Ishikawa (cell line): ENCODE data around the gene EXT2.

Source experiments
- CEBPB ChIP-seq: IDR thresholded peaks from 2 replicates; pipeline ENCODE4 v1.6.1; 2012
- CREB1 ChIP-seq: IDR thresholded peaks from 2 replicates; pipeline ENCODE4 v1.6.1; 2012; ENCODE audit warnings: low read depth
- EGR1 ChIP-seq: IDR thresholded peaks from 2 replicates; pipeline ENCODE4 v1.6.1; 2012
- EP300 ChIP-seq: IDR thresholded peaks from 2 replicates; pipeline ENCODE4 v1.6.1; 2012; ENCODE audit warnings: borderline replicate concordance
- FOXM1 ChIP-seq: IDR thresholded peaks from 2 replicates; pipeline ENCODE4 v1.6.1; 2012; ENCODE audit warnings: low read depth, borderline replicate concordance
- NFIC ChIP-seq: IDR thresholded peaks from 2 replicates; pipeline ENCODE4 v1.6.1; 2012
- RAD21 ChIP-seq: IDR thresholded peaks from 2 replicates; pipeline ENCODE4 v1.6.1; 2012; ENCODE audit warnings: low read depth
- TCF12 ChIP-seq: IDR thresholded peaks from 2 replicates; pipeline ENCODE4 v1.6.1; 2012; ENCODE audit warnings: low read depth
- TEAD4 ChIP-seq: IDR thresholded peaks from 2 replicates; pipeline ENCODE4 v1.6.1; 2012
- YY1 ChIP-seq: IDR thresholded peaks from 2 replicates; pipeline ENCODE4 v1.6.1; 2012; ENCODE audit warnings: low read depth
- ZBTB7A ChIP-seq: IDR thresholded peaks from 2 replicates; pipeline ENCODE4 v1.6.1; 2012; ENCODE audit warnings: low read depth
- TF ChIP-seq, protein P1 (sequence below): IDR thresholded peaks from 2 replicates; pipeline ENCODE4 v1.6.1; 2012; ENCODE audit warnings: low read depth, mild to moderate bottlenecking
- TF ChIP-seq, protein P2 (sequence below): IDR thresholded peaks from 2 replicates; pipeline ENCODE4 v1.6.1; 2012
- TF ChIP-seq, protein P3 (sequence below): IDR thresholded peaks from 2 replicates; pipeline ENCODE4 v1.6.1; 2012

The EXT2 gene

DNA sequence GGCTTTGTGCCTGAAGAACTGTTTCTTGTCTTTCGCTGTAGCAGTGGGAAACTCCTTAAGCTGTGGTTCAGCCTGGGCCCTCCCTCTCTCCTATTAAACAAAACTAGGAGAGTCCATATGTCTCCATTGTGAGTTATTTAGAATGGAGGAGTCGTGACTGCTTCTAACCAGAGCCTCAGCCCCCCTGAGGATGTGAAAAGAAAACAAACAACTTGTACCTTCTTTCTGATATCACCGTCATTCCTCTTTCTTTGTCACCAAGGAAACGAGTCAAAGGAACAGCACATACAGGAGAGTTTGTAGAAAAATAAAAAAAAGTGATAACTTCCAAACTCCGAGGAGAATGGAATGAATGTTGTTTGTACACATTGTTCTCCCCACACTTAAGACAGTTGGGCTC lies 11.6 kb upstream of the EXT2 start:
- TF ChIP-seq TCF12 (no peak), CEBPB (no peak), CREB1 (no peak), EGR1 (no peak), ZBTB7A (no peak), FOXM1 (no peak)
- TF ChIP-seq, protein P1, sequence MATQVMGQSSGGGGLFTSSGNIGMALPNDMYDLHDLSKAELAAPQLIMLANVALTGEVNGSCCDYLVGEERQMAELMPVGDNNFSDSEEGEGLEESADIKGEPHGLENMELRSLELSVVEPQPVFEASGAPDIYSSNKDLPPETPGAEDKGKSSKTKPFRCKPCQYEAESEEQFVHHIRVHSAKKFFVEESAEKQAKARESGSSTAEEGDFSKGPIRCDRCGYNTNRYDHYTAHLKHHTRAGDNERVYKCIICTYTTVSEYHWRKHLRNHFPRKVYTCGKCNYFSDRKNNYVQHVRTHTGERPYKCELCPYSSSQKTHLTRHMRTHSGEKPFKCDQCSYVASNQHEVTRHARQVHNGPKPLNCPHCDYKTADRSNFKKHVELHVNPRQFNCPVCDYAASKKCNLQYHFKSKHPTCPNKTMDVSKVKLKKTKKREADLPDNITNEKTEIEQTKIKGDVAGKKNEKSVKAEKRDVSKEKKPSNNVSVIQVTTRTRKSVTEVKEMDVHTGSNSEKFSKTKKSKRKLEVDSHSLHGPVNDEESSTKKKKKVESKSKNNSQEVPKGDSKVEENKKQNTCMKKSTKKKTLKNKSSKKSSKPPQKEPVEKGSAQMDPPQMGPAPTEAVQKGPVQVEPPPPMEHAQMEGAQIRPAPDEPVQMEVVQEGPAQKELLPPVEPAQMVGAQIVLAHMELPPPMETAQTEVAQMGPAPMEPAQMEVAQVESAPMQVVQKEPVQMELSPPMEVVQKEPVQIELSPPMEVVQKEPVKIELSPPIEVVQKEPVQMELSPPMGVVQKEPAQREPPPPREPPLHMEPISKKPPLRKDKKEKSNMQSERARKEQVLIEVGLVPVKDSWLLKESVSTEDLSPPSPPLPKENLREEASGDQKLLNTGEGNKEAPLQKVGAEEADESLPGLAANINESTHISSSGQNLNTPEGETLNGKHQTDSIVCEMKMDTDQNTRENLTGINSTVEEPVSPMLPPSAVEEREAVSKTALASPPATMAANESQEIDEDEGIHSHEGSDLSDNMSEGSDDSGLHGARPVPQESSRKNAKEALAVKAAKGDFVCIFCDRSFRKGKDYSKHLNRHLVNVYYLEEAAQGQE: no peak
- TF ChIP-seq, protein P2, sequence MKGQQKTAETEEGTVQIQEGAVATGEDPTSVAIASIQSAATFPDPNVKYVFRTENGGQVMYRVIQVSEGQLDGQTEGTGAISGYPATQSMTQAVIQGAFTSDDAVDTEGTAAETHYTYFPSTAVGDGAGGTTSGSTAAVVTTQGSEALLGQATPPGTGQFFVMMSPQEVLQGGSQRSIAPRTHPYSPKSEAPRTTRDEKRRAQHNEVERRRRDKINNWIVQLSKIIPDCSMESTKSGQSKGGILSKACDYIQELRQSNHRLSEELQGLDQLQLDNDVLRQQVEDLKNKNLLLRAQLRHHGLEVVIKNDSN: no peak
- TF ChIP-seq, protein P3, sequence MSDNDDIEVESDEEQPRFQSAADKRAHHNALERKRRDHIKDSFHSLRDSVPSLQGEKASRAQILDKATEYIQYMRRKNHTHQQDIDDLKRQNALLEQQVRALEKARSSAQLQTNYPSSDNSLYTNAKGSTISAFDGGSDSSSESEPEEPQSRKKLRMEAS: no peak

DNA sequence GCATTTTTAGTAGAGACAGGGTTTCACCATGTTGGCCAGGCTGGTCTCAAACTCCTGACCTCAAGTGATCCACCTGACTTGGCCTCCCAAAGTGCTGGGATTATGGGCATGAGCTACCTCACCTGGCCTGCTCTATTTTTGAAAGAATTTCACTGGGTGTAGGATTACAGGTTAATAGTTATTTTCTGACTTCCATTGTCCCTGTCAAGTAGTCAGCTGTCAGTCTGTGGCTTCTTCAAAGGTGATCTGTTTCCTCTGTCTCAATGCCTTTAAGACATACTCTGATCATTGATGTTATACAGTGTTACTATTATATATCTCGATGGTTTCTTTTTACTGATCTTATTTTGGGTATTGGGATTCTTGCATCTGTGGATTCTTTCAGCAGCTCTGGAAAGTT lies 10.1 kb upstream of the EXT2 start:
- TF ChIP-seq YY1 (no peak), ZBTB7A (no peak), FOXM1 (no peak)
- TF ChIP-seq, protein P2: no peak
- TF ChIP-seq, protein P3: no peak

DNA sequence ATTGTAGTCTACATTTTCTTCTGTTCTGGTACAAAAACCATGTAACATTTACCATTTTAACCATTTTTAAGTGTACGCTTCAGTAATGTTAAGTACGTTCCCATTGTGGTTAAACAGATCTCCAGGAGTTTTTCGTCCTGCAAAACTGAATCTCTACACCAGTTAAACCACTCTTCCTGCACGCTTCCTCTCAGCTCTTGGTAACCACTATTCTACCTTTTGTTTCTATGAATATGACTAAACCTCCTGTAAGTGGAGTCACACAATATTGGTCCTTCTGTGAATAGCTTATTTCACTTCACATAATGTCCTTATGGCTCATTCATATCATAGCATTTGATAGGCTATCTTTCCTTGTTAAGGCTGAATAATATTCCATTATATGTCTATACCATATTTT lies 7.1 kb upstream of the EXT2 start:
- TF ChIP-seq YY1: no peak
- TF ChIP-seq CREB1: no peak
- TF ChIP-seq CEBPB: no peak
- TF ChIP-seq TCF12: no peak
- no peak for TF ChIP-seq FOXM1

DNA sequence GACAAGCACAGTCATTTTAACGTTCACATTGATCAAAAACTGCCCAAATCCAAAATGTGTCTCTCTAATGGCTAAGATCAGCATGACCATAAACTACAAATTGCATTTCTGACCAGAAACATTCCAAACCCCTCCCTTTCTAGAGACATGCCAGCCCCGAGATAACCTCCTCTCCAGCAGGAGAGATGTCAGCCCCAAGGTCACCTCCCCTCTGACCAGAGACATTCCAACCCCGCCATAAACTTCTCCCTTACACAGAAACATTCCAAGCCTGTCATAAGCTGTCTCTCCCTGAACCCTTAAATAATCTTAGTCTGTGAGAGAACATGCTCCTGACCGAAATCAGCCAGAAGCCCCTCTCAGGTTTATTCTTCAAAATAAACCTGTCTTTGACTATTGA lies 6.6 kb upstream of the EXT2 start:
- TF ChIP-seq FOXM1 (no peak), RAD21 (no peak), CREB1 (no peak), EP300 (no peak), TCF12 (no peak), CEBPB (no peak)
- TF ChIP-seq, protein P2: no peak
- TF ChIP-seq, protein P1: no peak

DNA sequence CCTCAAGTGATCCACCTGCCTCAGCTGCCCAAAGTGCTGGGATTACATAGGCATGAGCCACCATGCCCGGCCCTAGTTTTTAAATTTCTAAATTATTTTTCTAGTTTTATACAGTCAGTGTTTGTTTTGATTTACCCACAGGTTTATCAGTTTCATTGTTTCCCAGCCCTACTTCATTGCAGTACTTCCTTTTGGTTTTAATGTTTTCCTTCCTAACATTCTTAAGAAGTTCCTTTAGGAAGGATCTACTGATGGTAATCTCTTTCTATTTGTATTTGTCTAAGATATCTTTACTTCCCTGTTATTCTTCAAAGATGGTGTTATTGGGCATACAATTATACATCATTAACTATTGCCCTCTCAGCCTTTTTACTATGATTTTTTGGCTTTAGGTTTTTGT lies 4.9 kb upstream of the EXT2 start:
- TF ChIP-seq, protein P2: no peak
- TF ChIP-seq, protein P1: no peak
- no peak for TF ChIP-seq YY1
- no peak for TF ChIP-seq CEBPB
- no peak for TF ChIP-seq NFIC
- no peak for TF ChIP-seq RAD21
- no peak for TF ChIP-seq EP300
- no peak for TF ChIP-seq CREB1
- no peak for TF ChIP-seq TCF12
- TF ChIP-seq FOXM1: no peak
- TF ChIP-seq TEAD4: no peak
- no peak for TF ChIP-seq EGR1
